Neuronal stem cell (in vitro differentiated cells): Measurements from ENCODE around the gene TMED3.

Experiments
- DNase-seq: peaks from one replicate; pipeline ENCODE4 v3.0.0-alpha.2; 2013; ENCODE audit warnings: low spot score
- H2AFZ ChIP-seq: one replicate; pipeline ENCODE4 v1.6.1; 2013; ENCODE audit warnings: mild to moderate bottlenecking, low read length, inconsistent platforms
- H2AK5ac ChIP-seq: 2 replicates; pipeline ENCODE4 v1.6.1; 2013; ENCODE audit warnings: low read depth, mild to moderate bottlenecking, inconsistent platforms, low read length, moderate library complexity, mixed read lengths
- H2BK120ac ChIP-seq: 2 replicates; pipeline ENCODE4 v1.6.1; 2013; ENCODE audit warnings: low read depth, mild to moderate bottlenecking, inconsistent platforms, low read length, moderate library complexity, mixed read lengths
- H2BK12ac ChIP-seq: one replicate; pipeline ENCODE4 v1.6.1; 2013; ENCODE audit warnings: low read length, inconsistent platforms
- H2BK15ac ChIP-seq: 2 replicates; pipeline ENCODE4 v1.6.1; 2013; ENCODE audit warnings: mild to moderate bottlenecking, low read length, inconsistent platforms, mixed read lengths
- H2BK5ac ChIP-seq: one replicate; pipeline ENCODE4 v1.6.1; 2013; ENCODE audit warnings: inconsistent platforms, mild to moderate bottlenecking, low read length, moderate library complexity
- H3K14ac ChIP-seq: one replicate; pipeline ENCODE4 v1.6.1; 2013; ENCODE audit warnings: low read length, inconsistent platforms
- H3K18ac ChIP-seq: 2 replicates; pipeline ENCODE4 v1.6.1; 2013; ENCODE audit warnings: low read length, inconsistent platforms
- H3K23ac ChIP-seq: 2 replicates; pipeline ENCODE4 v1.6.1; 2013; ENCODE audit warnings: low read depth, mild to moderate bottlenecking, mixed read lengths, low read length, inconsistent platforms; ENCODE audit not compliant: poor library complexity
- H3K27ac ChIP-seq: replicated peaks from 3 replicates; pipeline ENCODE4 v1.5.1; 2013; ENCODE audit warnings: low read length, inconsistent platforms
- H3K27me3 ChIP-seq, 3 experiments: 2 replicates each; pipeline ENCODE4 v1.6.1; 2013; ENCODE audit warnings: low read length in 3 of 3, mild to moderate bottlenecking in 2 of 3, inconsistent platforms in 1 of 3, low read depth in 1 of 3, mixed read lengths in 1 of 3, moderate library complexity in 1 of 3; ENCODE audit not compliant: control insufficient read depth in 3 of 3, insufficient read depth in 3 of 3
- H3K36me3 ChIP-seq, 2 donors: replicated peaks in 1 of 2; 2 replicates each; pipeline ENCODE4 v1.6.1; 2013; ENCODE audit warnings: low read length in 2 of 2; ENCODE audit not compliant: control insufficient read depth in 2 of 2, insufficient read depth in 2 of 2
- H3K4ac ChIP-seq: 2 replicates; pipeline ENCODE4 v1.6.1; 2013; ENCODE audit warnings: inconsistent platforms, mild to moderate bottlenecking, low read length, moderate library complexity
- H3K4me1 ChIP-seq, 2 donors: 1 replicate in 1 of 2; 2 replicates in 1 of 2; pipeline ENCODE4 v1.6.1; 2013; ENCODE audit warnings: low read length in 2 of 2, low read depth in 1 of 2; ENCODE audit not compliant: control insufficient read depth in 2 of 2, insufficient read depth in 1 of 2
- H3K4me2 ChIP-seq: one replicate; pipeline ENCODE4 v1.6.1; 2013; ENCODE audit warnings: mild to moderate bottlenecking, low read length, inconsistent platforms; ENCODE audit not compliant: insufficient read depth, poor library complexity, severe bottlenecking
- H3K4me3 ChIP-seq, 2 donors: 2 replicates each; pipeline ENCODE4 v1.5.1; 2013; ENCODE audit warnings: low read length in 2 of 2, mild to moderate bottlenecking in 2 of 2, inconsistent platforms in 1 of 2, moderate library complexity in 1 of 2
- H3K79me1 ChIP-seq: one replicate; pipeline ENCODE4 v1.6.1; 2013; ENCODE audit warnings: low read depth, mild to moderate bottlenecking, inconsistent platforms, low read length, moderate library complexity
- H3K9ac ChIP-seq: one replicate; pipeline ENCODE4 v1.6.1; 2013; ENCODE audit warnings: mild to moderate bottlenecking, low read depth, low read length, inconsistent platforms; ENCODE audit not compliant: poor library complexity
- H3K9me3 ChIP-seq, 2 donors: replicated peaks in 1 of 2; 2 replicates each; pipeline versions ENCODE3 to v1.6.1; 2013; ENCODE audit warnings: low read length in 2 of 2, mild to moderate bottlenecking in 2 of 2, inconsistent platforms in 1 of 2, low read depth in 1 of 2, mixed read lengths in 1 of 2, moderate library complexity in 1 of 2; ENCODE audit not compliant: control insufficient read depth in 2 of 2, insufficient read depth in 1 of 2
- H4K8ac ChIP-seq: one replicate; pipeline ENCODE4 v1.6.1; 2013; ENCODE audit warnings: low read depth, mild to moderate bottlenecking, inconsistent platforms, low read length, moderate library complexity
- H4K91ac ChIP-seq: one replicate; pipeline ENCODE4 v1.6.1; 2013; ENCODE audit warnings: low read length, low read depth, mild to moderate bottlenecking, inconsistent platforms; ENCODE audit not compliant: poor library complexity
- WGBS, 2 donors: extraction: QIAGEN DNeasy Blood & Tissue Kit; methylation state at CpG; one replicate each; pipeline ENCODE4 v1.1.7; 2013; ENCODE audit warnings: missing lambda C conversion rate in 2 of 2, mixed read lengths in 1 of 2; ENCODE audit not compliant: insufficient read length in 2 of 2, insufficient replicate concordance in 1 of 2; ENCODE audit errors: extremely low coverage in 2 of 2; 5-methylcytosine and 5-hydroxymethylcytosine counted together

TMED3 gene

DNA sequence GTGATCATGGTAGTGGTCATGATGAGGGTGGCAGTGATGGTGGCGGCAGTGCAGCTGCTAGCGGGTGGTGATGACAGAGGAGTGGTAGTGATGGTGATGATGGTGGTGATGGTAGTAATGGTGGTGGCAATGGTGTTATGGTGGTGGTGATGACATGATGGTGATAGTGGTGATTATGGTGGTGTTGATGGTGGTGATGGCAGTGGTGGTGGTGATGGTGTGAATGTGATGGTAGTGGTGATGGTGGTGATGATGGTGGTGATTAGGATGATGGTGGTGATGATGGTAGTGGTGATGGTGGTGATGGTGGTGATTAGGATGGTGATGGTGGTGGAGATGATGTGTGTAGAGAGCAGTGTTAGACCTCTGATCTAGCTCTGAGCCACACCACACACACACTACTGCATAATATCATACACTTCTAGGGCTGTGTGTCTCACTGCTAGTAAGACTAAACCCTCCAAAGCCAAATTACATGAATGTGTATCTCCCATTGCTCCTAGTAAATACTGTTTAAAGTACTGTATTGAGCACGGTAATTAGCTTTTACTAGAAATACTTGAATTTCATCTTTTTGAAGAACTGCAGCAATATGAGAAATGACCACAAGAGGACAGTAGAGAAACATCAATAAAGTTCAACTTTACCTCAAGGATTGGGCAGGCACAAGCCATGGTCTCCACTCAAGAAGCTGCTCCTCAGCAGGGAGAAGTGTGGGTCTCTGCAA is 28.8 kb downstream of the TMED3 start:
- Histone ChIP-seq H3K27ac (no peak overlapping the region), H3K36me3 (no peaks in the 10 kb centered on the region), H3K4me3 (peak overlapping the region in 1 of 2 donors; percentile 69), H4K8ac (no peak overlapping the region), H4K91ac (no peak overlapping the region), H3K27me3 (no peaks in the 10 kb centered on the region), H3K23ac (no peak overlapping the region), H3K79me1 (no peaks in the 10 kb centered on the region), H2BK120ac (no peak overlapping the region), H2AK5ac (no peak overlapping the region), H2BK12ac (no peak overlapping the region), H3K14ac (no peak overlapping the region), H3K4ac (no peak overlapping the region), H3K9me3 (peaks cover 0 to 3% of the 10 kb centered on the region in 2 donors), H3K4me1 (no peaks in the 10 kb centered on the region), H2BK15ac (no peak overlapping the region), H3K9ac (no peak overlapping the region), H3K18ac (no peak overlapping the region), H2AFZ (no peak overlapping the region), H2BK5ac (no peak overlapping the region), H3K4me2 (no peak overlapping the region)
- DNase-seq, result peak; percentile 48
- WGBS, 2 donors, result no CpG with 5 or more reads among the region's 3 CpGs

DNA sequence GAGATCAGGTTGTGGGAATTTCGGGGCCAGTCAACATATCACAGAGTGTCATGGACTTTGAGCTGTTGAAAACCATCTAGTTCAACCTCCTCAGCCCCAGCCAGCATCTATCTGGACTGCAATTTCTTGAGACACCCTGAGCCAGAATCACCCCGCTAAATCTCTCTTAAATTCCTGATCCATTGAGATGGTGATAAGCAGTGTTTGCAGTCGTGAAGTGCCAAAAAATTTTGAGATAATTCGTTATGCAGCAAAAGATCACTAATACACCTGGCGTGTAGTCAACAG is 29.3 kb downstream of the TMED3 start:
- H3K4ac ChIP-seq, result no peak overlapping the region
- no CpG with 5 or more reads among the region's 5 CpGs for WGBS, 2 donors
- H2BK5ac ChIP-seq, result no peak overlapping the region
- H2AFZ ChIP-seq, result no peak overlapping the region
- H3K27me3 ChIP-seq, result no peaks in the 10 kb centered on the region
- H3K14ac ChIP-seq, result no peak overlapping the region
- no peaks in the 10 kb centered on the region for H3K36me3 ChIP-seq
- no peak overlapping the region for H3K18ac ChIP-seq
- no peak overlapping the region for H4K8ac ChIP-seq
- H3K4me3 ChIP-seq, result no peak overlapping the region
- no peak overlapping the region for H3K9ac ChIP-seq
- H2AK5ac ChIP-seq, result no peak overlapping the region
- H3K27ac ChIP-seq, result no peak overlapping the region
- H3K4me2 ChIP-seq, result no peak overlapping the region
- no peak overlapping the region for H2BK12ac ChIP-seq
- H3K23ac ChIP-seq, result no peak overlapping the region
- no peak overlapping the region for H4K91ac ChIP-seq
- H3K4me1 ChIP-seq, result no peaks in the 10 kb centered on the region
- no peaks in the 10 kb centered on the region for H3K79me1 ChIP-seq
- no peak for DNase-seq
- H3K9me3 ChIP-seq, result peaks cover 0 to 3% of the 10 kb centered on the region in 2 donors
- H2BK120ac ChIP-seq, result no peak overlapping the region
- H2BK15ac ChIP-seq, result no peak overlapping the region

DNA sequence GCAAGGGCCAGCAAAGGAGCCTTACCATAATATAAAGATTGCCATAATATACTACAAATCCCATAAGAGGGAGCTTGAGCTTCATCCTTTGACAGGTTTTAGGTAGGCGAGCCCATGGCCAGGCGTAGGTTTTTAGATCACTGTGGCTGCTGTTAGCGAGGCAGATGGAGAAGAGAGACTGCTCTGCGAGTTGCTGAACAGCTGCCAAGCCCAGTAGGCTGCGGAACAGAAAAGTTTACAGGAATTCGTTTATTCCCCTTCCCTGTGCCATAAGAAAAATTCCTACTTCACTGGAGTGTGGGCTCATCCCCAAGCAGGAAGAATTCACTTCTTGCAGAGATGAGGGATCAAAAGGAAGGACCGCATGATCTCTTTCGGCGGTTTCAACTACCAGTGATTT is 30.5 kb downstream of the TMED3 start:
- Histone ChIP-seq H3K4ac (no peak overlapping the region), H2BK15ac (no peak overlapping the region), H2AK5ac (no peak overlapping the region), H2BK5ac (no peak overlapping the region), H3K36me3 (no peaks in the 10 kb centered on the region), H3K27me3 (no peaks in the 10 kb centered on the region), H3K23ac (no peak overlapping the region), H3K4me2 (no peak overlapping the region), H2AFZ (no peak overlapping the region), H3K4me3 (no peak overlapping the region), H4K8ac (no peak overlapping the region), H3K14ac (no peak overlapping the region), H2BK120ac (no peak overlapping the region), H3K9me3 (peaks cover 0 to 3% of the 10 kb centered on the region in 2 donors), H3K4me1 (no peaks in the 10 kb centered on the region), H2BK12ac (no peak overlapping the region), H4K91ac (no peak overlapping the region), H3K79me1 (no peaks in the 10 kb centered on the region), H3K18ac (no peak overlapping the region), H3K9ac (no peak overlapping the region), H3K27ac (no peak overlapping the region)
- no CpG with 5 or more reads among the region's 9 CpGs for WGBS, 2 donors
- no peak for DNase-seq

DNA sequence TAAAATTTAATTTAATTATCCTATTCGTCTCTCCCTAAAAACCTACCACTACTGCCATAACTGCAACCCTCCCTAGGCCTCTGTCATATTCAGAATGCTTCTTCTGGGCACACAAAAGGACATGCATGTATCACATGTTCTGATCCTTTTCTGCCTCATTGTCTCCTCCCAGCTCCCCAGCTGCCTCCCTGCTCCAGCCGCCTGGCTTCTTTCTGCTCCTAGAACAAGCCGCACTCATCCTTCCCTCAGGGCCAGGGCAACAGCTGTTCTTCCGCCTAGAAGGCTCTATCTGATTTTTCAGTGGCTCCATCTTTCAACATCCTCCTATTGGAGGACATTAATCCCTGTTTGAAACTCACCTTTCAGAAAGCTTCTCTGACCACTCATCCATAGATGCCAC is 38.6 kb downstream of the TMED3 start:
- Histone ChIP-seq H2AK5ac (no peak overlapping the region), H3K4me2 (no peak overlapping the region), H2AFZ (no peak overlapping the region), H3K27ac (no peak overlapping the region), H3K9me3 (no peaks in the 10 kb centered on the region), H3K9ac (no peak overlapping the region), H3K14ac (no peak overlapping the region), H3K4ac (no peak overlapping the region), H2BK12ac (no peak overlapping the region), H2BK120ac (no peak overlapping the region), H3K4me1 (peaks cover 0 to 2% of the 10 kb centered on the region in 2 donors), H2BK15ac (no peak overlapping the region), H3K23ac (no peak overlapping the region), H3K36me3 (no peaks in the 10 kb centered on the region), H2BK5ac (no peak overlapping the region), H3K27me3 (no peaks in the 10 kb centered on the region), H3K4me3 (no peak overlapping the region), H3K79me1 (no peaks in the 10 kb centered on the region), H3K18ac (no peak overlapping the region), H4K91ac (no peak overlapping the region), H4K8ac (no peak overlapping the region)
- DNase-seq, result no peak
- 100% methylated on average over 1 of the region's 4 CpGs; no CpG with 5 or more reads in 1 of the 2 donors for WGBS, 2 donors
